Measurements from ENCODE around the gene KCNAB1.

The KCNAB1 gene

GRCh38 chr3:156395961-156396710, 275.8 kb downstream of the KCNAB1 start:
- Histone ChIP-seq H3K9me3 (ENCODE audit: control insufficient read depth, low read length) (no peaks in the 10 kb centered on the region), H3K4me1 (no peaks in the 10 kb centered on the region), H3K79me2 (no peaks in the 10 kb centered on the region), H3K27me3 (ENCODE audit: control insufficient read depth, insufficient read depth, low read length) (no peaks in the 10 kb centered on the region), H2AFZ (no peak overlapping the region), H3K36me3 (ENCODE audit: control insufficient read depth, insufficient read depth, low read length) (no peaks in the 10 kb centered on the region), H3K4me2 (ENCODE audit: low read length) (no peak overlapping the region), H3K9ac (no peak overlapping the region), H3K27ac (no peak overlapping the region), H3K4me3 (ENCODE audit: low read depth, low read length) (no peak overlapping the region)
- TF ChIP-seq CTCF (IDR thresholded peaks at IDR 0.05) = no peak

DNA sequence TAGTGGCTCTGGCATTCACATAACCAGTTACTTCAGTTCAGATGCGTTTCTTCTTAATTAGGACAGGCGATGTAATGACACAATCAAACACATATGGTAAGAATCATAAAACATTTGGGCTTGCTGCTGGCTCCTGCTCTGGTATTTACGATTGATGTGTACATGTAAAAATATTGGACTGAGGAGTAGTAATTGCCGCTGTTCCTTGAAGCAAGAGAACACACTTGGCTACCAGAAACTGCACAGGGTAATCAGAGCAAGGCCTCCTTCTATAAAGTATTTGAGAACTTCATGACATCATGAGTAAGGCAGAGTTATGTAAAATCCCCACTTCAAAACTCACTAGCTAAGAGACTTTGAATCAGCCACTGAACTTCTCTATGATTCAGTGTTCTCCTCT, 276.5 kb downstream of the KCNAB1 start:
- H3K4me2 ChIP-seq (ENCODE audit: low read length) = no peak overlapping the region
- no peak overlapping the region for H2AFZ ChIP-seq
- TF ChIP-seq CTCF (IDR thresholded peaks at IDR 0.05) = no peak
- no peak overlapping the region for H3K27ac ChIP-seq
- H3K4me1 ChIP-seq = no peaks in the 10 kb centered on the region
- H3K4me3 ChIP-seq (ENCODE audit: low read depth, low read length) = no peak overlapping the region
- H3K79me2 ChIP-seq = no peaks in the 10 kb centered on the region
- no peak overlapping the region for H3K9ac ChIP-seq
- no peaks in the 10 kb centered on the region for H3K9me3 ChIP-seq (ENCODE audit: control insufficient read depth, low read length)
- no peaks in the 10 kb centered on the region for H3K27me3 ChIP-seq (ENCODE audit: control insufficient read depth, insufficient read depth, low read length)
- no peaks in the 10 kb centered on the region for H3K36me3 ChIP-seq (ENCODE audit: control insufficient read depth, insufficient read depth, low read length)

DNA sequence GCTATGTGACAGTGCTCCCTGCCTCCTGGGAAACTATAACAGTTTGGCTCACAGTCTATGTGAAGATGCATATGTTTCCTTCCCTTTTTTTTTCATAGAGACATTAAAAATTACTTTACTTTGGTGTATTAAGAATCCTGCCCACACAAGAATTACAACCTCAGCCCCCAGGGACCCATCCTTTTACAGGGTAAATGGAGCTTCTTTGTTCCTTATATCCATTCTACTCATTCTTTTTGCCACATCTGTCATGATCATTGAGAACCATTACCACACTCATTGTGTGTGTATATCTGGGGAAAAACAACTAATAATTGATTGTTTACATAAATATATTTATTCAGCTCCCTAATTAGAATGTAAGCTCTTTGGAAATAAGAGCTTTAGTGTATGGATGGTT, 277.2 kb downstream of the KCNAB1 start:
- Histone ChIP-seq H3K27me3 (ENCODE audit: control insufficient read depth, insufficient read depth, low read length) (no peaks in the 10 kb centered on the region), H3K36me3 (ENCODE audit: control insufficient read depth, insufficient read depth, low read length) (no peaks in the 10 kb centered on the region), H2AFZ (no peak overlapping the region), H3K79me2 (no peaks in the 10 kb centered on the region), H3K27ac (no peak overlapping the region), H3K9ac (no peak overlapping the region), H3K4me3 (ENCODE audit: low read depth, low read length) (no peak overlapping the region), H3K4me1 (no peaks in the 10 kb centered on the region), H3K9me3 (ENCODE audit: control insufficient read depth, low read length) (no peaks in the 10 kb centered on the region), H3K4me2 (ENCODE audit: low read length) (no peak overlapping the region)
- no peak for TF ChIP-seq CTCF (IDR thresholded peaks at IDR 0.05)

- Histone ChIP-seq H3K27me3 (ENCODE audit: control insufficient read depth, insufficient read depth, low read length) (no peaks in the 10 kb centered on the region), H3K36me3 (ENCODE audit: control insufficient read depth, insufficient read depth, low read length) (no peaks in the 10 kb centered on the region), H3K9ac (no peak overlapping the region), H3K27ac (no peak overlapping the region), H3K4me1 (no peaks in the 10 kb centered on the region), H3K9me3 (ENCODE audit: control insufficient read depth, low read length) (no peaks in the 10 kb centered on the region), H3K4me3 (ENCODE audit: low read depth, low read length) (no peak overlapping the region), H2AFZ (no peak overlapping the region), H3K79me2 (no peaks in the 10 kb centered on the region), H3K4me2 (ENCODE audit: low read length) (no peak overlapping the region)
- TF ChIP-seq CTCF (IDR thresholded peaks at IDR 0.05) = no peak
Observed at GRCh38 chr3:156400062-156400461, 279.7 kb downstream of the KCNAB1 start.

DNA sequence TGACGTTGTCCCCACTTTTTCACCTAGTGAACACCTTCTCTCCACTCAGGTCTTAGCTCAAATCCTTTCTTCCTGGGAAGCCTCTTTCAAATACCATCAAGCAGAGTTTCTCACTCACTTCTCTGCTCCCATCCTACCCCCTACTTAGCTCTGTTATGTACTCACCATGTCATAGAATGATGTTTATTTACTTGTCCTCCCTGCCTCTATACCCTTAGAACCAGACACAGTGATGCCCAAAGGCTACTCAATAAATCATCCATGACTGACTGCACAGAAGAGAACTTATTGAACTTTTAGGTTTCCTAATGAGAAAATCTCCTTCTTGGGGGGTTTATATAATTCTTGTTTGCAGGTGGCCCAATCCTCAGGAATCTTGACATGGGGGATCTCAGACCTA, 280.4 kb downstream of the KCNAB1 start:
- no peak for TF ChIP-seq CTCF (IDR thresholded peaks at IDR 0.05)
- Histone ChIP-seq H3K27ac (no peak overlapping the region), H3K9me3 (ENCODE audit: control insufficient read depth, low read length) (no peaks in the 10 kb centered on the region), H3K4me1 (no peaks in the 10 kb centered on the region), H3K4me3 (ENCODE audit: low read depth, low read length) (no peak overlapping the region), H2AFZ (no peak overlapping the region), H3K79me2 (no peaks in the 10 kb centered on the region), H3K27me3 (ENCODE audit: control insufficient read depth, insufficient read depth, low read length) (no peaks in the 10 kb centered on the region), H3K9ac (no peak overlapping the region), H3K36me3 (ENCODE audit: control insufficient read depth, insufficient read depth, low read length) (no peaks in the 10 kb centered on the region), H3K4me2 (ENCODE audit: low read length) (no peak overlapping the region)
